SJCRH30 (cell line): ENCODE measurements around the gene ETDB. TPM values are rescaled to one million over a fixed set of nuclear protein-coding genes. Genes with fewer than 3 reads are reported as not detected.
"Not testable (repeated sequence)": the region's sequence is repeated elsewhere in the genome, so short reads cannot be mapped to it uniquely, and the experiment has no call there.

ENCODE experiments used
- DNase-seq, 2 experiments: peaks; one replicate each; pipeline ENCODE4 v3.0.0-alpha.2; 2015 to 2020
- H3K27ac ChIP-seq: fragments of 250-450 bp; sonication (Bioruptor Pico); 2 replicates; pipeline ENCODE4 v1.5.1; 2020; ENCODE audit warnings: mild to moderate bottlenecking, moderate library complexity
- H3K27me3 ChIP-seq: fragments of 250-450 bp; sonication (Bioruptor Pico); 2 replicates; pipeline ENCODE4 v1.5.1; 2020; ENCODE audit warnings: mild to moderate bottlenecking, moderate library complexity
- H3K36me3 ChIP-seq: fragments of 250-450 bp; sonication (Bioruptor Pico); 2 replicates; pipeline ENCODE4 v1.5.1; 2020; ENCODE audit warnings: mild to moderate bottlenecking, moderate library complexity
- H3K4me1 ChIP-seq: fragments of 250-450 bp; sonication (Bioruptor Pico); 2 replicates; pipeline ENCODE4 v1.5.1; 2020; ENCODE audit warnings: mild to moderate bottlenecking, moderate library complexity
- H3K4me3 ChIP-seq: fragments of 250-450 bp; sonication (Bioruptor Pico); 2 replicates; pipeline ENCODE4 v1.5.1; 2020; ENCODE audit warnings: mild to moderate bottlenecking, moderate library complexity
- H3K9me3 ChIP-seq: fragments of 250-450 bp; sonication (Bioruptor Pico); replicated peaks from 2 replicates; pipeline ENCODE4 v1.5.1; 2020; ENCODE audit warnings: mild to moderate bottlenecking, moderate library complexity
- total RNA-seq: library from RNA; depleted of rRNA; stranded (reverse); fragments of >200 nt; shearing (Covaris generic); gene quantifications from 2 replicates; pipeline ENCODE4 v1.2.3, GENCODE V29; 2014; rRNA removed

ETDB gene
- total RNA-seq: not detected in 2 replicates

DNA sequence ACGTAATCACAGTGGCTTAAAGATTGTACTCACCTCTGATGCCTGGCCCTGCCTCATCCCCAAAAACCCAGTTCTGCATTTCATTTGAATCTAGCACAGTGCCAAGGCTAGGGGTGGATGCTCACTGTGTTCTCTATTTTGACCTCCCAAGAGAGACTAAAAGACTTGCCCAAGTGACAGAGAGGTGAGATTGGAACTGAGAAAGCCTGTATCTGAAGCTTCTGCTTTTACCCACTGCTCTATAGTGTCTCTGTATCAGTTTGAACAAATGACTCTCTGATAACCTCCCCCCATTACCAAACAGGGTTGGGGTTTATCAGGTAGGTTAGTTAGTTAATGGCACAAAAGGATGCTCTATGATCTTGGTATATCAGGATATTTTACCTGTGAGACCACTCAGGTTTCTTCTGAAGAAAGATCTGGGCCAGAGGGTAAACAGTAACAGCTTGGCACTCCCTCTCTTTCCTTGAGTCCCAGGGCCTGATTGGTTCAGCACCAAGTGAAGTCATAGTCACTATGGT lies at the start of gene ETDB:
ETDB (minus strand) TSS at position 471 of the 521 bp plus-strand sequence. CDS start 1,265 bp downstream, outside the sequence.
- not testable (repeated sequence) for H3K4me3 ChIP-seq, H3K4me1 ChIP-seq, DNase-seq, H3K27ac ChIP-seq, H3K36me3 ChIP-seq, H3K27me3 ChIP-seq, H3K9me3 ChIP-seq

GRCh38 chrX:135169534-135169933 lies 49.2 kb upstream of the ETDB start:
- not testable (repeated sequence) for H3K9me3 ChIP-seq

GRCh38 chrX:135168486-135168885 lies 48.2 kb upstream of the ETDB start:
- H3K9me3 ChIP-seq: no peaks in the 10 kb centered on the region
- H3K27ac ChIP-seq: no peak overlapping the region
- no peak for DNase-seq
- no peaks in the 10 kb centered on the region for H3K4me1 ChIP-seq
- H3K36me3 ChIP-seq: no peaks in the 10 kb centered on the region
- H3K27me3 ChIP-seq: no peaks in the 10 kb centered on the region
- H3K4me3 ChIP-seq: no peak overlapping the region

More at GRCh38 chrX:135169534-135169933, 49.2 kb upstream of the ETDB start:
- not testable (repeated sequence) for H3K27me3 ChIP-seq, H3K4me1 ChIP-seq, H3K36me3 ChIP-seq, H3K27ac ChIP-seq, H3K4me3 ChIP-seq, DNase-seq

- H3K36me3 ChIP-seq, H3K9me3 ChIP-seq, H3K27ac ChIP-seq, H3K4me3 ChIP-seq, H3K4me1 ChIP-seq, H3K27me3 ChIP-seq, DNase-seq: not testable (repeated sequence)
Measured at GRCh38 chrX:135154688-135155087, 34.4 kb upstream of the ETDB start.

GRCh38 chrX:135126145-135126544 lies 5.8 kb upstream of the ETDB start:
- H3K9me3 ChIP-seq, H3K4me3 ChIP-seq, H3K4me1 ChIP-seq, DNase-seq, H3K27me3 ChIP-seq, H3K27ac ChIP-seq, H3K36me3 ChIP-seq: not testable (repeated sequence)

- H3K4me3 ChIP-seq, H3K4me1 ChIP-seq, H3K27me3 ChIP-seq, H3K9me3 ChIP-seq, H3K27ac ChIP-seq, H3K36me3 ChIP-seq, DNase-seq: not testable (repeated sequence)
Measured at GRCh38 chrX:135116064-135116463, 4.3 kb downstream of the ETDB start.

GRCh38 chrX:135114392-135114791 lies 5.9 kb downstream of the ETDB start:
- no peak for DNase-seq
- Histone ChIP-seq H3K27me3 (no peaks in the 10 kb centered on the region), H3K36me3 (no peaks in the 10 kb centered on the region), H3K4me1 (no peaks in the 10 kb centered on the region), H3K27ac (no peak overlapping the region), H3K4me3 (no peak overlapping the region), H3K9me3 (no peaks in the 10 kb centered on the region)

DNA sequence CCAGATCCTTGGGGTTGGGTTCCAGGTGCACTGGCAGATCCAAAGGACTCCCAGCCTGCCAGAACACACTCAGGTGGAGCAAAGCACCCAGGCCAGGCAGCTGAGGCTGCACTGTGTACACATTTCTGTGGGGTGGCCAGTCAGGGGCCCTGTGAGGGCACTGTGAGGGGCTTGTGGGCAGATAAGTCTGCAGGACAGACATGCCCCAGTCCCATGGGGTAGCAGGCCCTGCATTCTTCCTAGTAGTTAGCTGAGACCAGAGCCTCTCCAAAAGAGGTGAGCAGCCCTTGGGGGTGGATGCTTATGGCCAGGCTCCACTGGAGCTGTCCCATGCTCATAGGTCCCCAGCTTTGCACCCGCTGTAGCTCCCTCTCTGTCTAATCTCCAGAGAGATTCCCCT lies 7.6 kb downstream of the ETDB start:
- Histone ChIP-seq H3K9me3 (no peaks in the 10 kb centered on the region), H3K4me1 (no peaks in the 10 kb centered on the region), H3K4me3 (no peak overlapping the region), H3K27ac (no peak overlapping the region), H3K27me3 (no peaks in the 10 kb centered on the region), H3K36me3 (no peaks in the 10 kb centered on the region)
- no peak for DNase-seq

- Histone ChIP-seq H3K4me1 (no peaks in the 10 kb centered on the region), H3K27me3 (no peaks in the 10 kb centered on the region), H3K27ac (no peak overlapping the region), H3K9me3 (no peaks in the 10 kb centered on the region), H3K4me3 (no peak overlapping the region), H3K36me3 (no peaks in the 10 kb centered on the region)
- DNase-seq: peak; percentile 35 to 71
Measured at GRCh38 chrX:135112096-135112729, 8.1 kb downstream of the ETDB start.

GRCh38 chrX:135109554-135109953 lies 10.8 kb downstream of the ETDB start:
- H3K36me3 ChIP-seq: no peaks in the 10 kb centered on the region
- no peaks in the 10 kb centered on the region for H3K9me3 ChIP-seq
- no peaks in the 10 kb centered on the region for H3K27me3 ChIP-seq
- H3K27ac ChIP-seq: no peak overlapping the region
- no peaks in the 10 kb centered on the region for H3K4me1 ChIP-seq
- DNase-seq: no peak
- H3K4me3 ChIP-seq: no peak overlapping the region

GRCh38 chrX:135099493-135099783 lies 20.9 kb downstream of the ETDB start:
- no peaks in the 10 kb centered on the region for H3K4me1 ChIP-seq
- H3K4me3 ChIP-seq: no peak overlapping the region
- no peaks in the 10 kb centered on the region for H3K27me3 ChIP-seq

GRCh38 chrX:135097196-135097744 lies 23.1 kb downstream of the ETDB start:
- not testable (repeated sequence) for H3K9me3 ChIP-seq, H3K36me3 ChIP-seq, H3K4me1 ChIP-seq, H3K27me3 ChIP-seq, H3K27ac ChIP-seq, DNase-seq
- H3K4me3 ChIP-seq: peak overlapping the region; percentile 66

More at GRCh38 chrX:135099493-135099783, 20.9 kb downstream of the ETDB start:
- Histone ChIP-seq H3K36me3 (no peaks in the 10 kb centered on the region), H3K9me3 (no peaks in the 10 kb centered on the region), H3K27ac (no peak overlapping the region)
- DNase-seq: no peak

DNA sequence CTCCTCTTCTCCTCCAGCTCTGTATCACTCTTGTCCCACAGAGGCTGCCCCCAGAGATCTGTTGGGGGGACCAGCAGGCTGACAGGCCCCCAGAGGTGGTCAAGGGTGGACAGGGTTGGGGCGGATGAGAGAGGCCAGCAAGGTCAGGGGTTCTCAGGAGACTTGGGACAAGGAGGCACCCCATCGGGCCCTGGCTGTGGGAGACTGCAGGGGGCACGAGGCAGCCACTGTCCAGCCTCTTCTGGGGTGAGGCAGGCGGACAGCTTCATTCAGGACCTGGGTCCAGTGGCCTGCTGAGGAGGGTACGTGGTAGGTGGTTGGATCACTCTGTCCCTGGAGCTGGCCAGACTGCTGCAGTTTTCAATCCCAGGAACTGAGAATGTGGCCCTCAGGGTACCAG lies 24.6 kb downstream of the ETDB start:
- Histone ChIP-seq H3K4me3 (no peak overlapping the region), H3K36me3 (no peaks in the 10 kb centered on the region), H3K9me3 (no peaks in the 10 kb centered on the region), H3K4me1 (no peaks in the 10 kb centered on the region), H3K27ac (no peak overlapping the region), H3K27me3 (no peaks in the 10 kb centered on the region)
- DNase-seq: no peak

DNA sequence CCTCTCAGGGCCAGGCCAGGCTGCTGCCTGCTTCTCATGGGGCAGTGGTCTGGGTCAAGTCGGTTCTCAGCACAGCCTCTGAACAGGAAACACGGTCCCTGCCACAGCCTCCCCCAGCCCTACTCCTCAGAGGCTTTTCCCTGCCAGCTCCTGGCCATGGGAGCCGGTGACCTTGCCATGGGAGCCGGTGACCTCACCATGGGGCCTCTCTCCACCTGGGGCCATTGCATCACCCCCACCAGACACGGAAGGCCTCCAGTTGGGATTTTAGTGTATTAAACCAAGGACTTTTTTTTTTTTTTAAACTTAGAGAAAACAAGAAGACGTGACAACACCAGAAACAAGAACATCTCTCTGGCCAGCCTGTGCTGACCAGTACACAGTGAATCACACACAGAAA lies 25.6 kb downstream of the ETDB start:
- Histone ChIP-seq H3K4me1 (no peaks in the 10 kb centered on the region), H3K36me3 (no peaks in the 10 kb centered on the region), H3K27ac (no peak overlapping the region), H3K4me3 (no peak overlapping the region), H3K27me3 (no peaks in the 10 kb centered on the region), H3K9me3 (no peaks in the 10 kb centered on the region)
- DNase-seq: no peak

- H3K4me3 ChIP-seq: no peak overlapping the region
- no peak for DNase-seq
- H3K27me3 ChIP-seq: no peaks in the 10 kb centered on the region
- H3K27ac ChIP-seq: no peak overlapping the region
- no peaks in the 10 kb centered on the region for H3K4me1 ChIP-seq
- no peaks in the 10 kb centered on the region for H3K36me3 ChIP-seq
- H3K9me3 ChIP-seq: no peaks in the 10 kb centered on the region
Measured at GRCh38 chrX:135089126-135089525, 31.2 kb downstream of the ETDB start.

- Histone ChIP-seq H3K27me3 (no peaks in the 10 kb centered on the region), H3K4me1 (no peaks in the 10 kb centered on the region), H3K9me3 (no peaks in the 10 kb centered on the region), H3K36me3 (no peaks in the 10 kb centered on the region), H3K4me3 (no peak overlapping the region), H3K27ac (no peak overlapping the region)
- DNase-seq: no peak
Measured at GRCh38 chrX:135087867-135088266, 32.5 kb downstream of the ETDB start.
